ENCODE results near the gene AKAP17A. TPM values are rescaled to one million over a fixed set of nuclear protein-coding genes. Genes with fewer than 3 reads are reported as not detected.

AKAP17A gene
- total and polyA plus RNA-seq, 2 experiments from 2014 or later: 46.3 to 85.2 TPM

GRCh38 chrX:1595711-1596060 is 4.3 kb downstream of the AKAP17A start:
- no peak for DNase-seq (ENCODE audit: low spot score)
- Histone ChIP-seq H3K9me2 (replicated peaks; ENCODE audit: insufficient read depth) (no peaks in the 10 kb centered on the region), H3K4me2 (no peak overlapping the region), H3K9me3 (ENCODE audit: low read depth) (no peaks in the 10 kb centered on the region), H3K27ac (no peak overlapping the region), H4K20me1 (ENCODE audit: insufficient read depth, poor library complexity, severe bottlenecking) (peaks cover 68% of the 10 kb centered on the region), H3K79me2 (peaks cover 58% of the 10 kb centered on the region), H3K4me3 (no peak overlapping the region), H3K27me3 (no peaks in the 10 kb centered on the region), H3K4me1 (ENCODE audit: insufficient read depth) (peaks cover 11% of the 10 kb centered on the region), H3K36me3 (replicated peaks; ENCODE audit: insufficient read depth, low read depth) (no peaks in the 10 kb centered on the region), H2AFZ (no peak overlapping the region)
- WGBS (ENCODE audit: low lambda C conversion rate, missing lambda C conversion rate): 96% methylated on average over 17 of the region's 17 CpGs
- TF ChIP-seq, protein P1, sequence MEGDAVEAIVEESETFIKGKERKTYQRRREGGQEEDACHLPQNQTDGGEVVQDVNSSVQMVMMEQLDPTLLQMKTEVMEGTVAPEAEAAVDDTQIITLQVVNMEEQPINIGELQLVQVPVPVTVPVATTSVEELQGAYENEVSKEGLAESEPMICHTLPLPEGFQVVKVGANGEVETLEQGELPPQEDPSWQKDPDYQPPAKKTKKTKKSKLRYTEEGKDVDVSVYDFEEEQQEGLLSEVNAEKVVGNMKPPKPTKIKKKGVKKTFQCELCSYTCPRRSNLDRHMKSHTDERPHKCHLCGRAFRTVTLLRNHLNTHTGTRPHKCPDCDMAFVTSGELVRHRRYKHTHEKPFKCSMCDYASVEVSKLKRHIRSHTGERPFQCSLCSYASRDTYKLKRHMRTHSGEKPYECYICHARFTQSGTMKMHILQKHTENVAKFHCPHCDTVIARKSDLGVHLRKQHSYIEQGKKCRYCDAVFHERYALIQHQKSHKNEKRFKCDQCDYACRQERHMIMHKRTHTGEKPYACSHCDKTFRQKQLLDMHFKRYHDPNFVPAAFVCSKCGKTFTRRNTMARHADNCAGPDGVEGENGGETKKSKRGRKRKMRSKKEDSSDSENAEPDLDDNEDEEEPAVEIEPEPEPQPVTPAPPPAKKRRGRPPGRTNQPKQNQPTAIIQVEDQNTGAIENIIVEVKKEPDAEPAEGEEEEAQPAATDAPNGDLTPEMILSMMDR (IDR thresholded peaks at IDR 0.05; ENCODE audit: poor library complexity): no peak
- TF ChIP-seq EZH2phosphoT487 (IDR thresholded peaks at IDR 0.05; ENCODE audit: low read depth, severe bottlenecking, unreplicated experiment) (no peak), EZH2 (IDR thresholded peaks at IDR 0.05; ENCODE audit: borderline replicate concordance) (no peak)

DNA sequence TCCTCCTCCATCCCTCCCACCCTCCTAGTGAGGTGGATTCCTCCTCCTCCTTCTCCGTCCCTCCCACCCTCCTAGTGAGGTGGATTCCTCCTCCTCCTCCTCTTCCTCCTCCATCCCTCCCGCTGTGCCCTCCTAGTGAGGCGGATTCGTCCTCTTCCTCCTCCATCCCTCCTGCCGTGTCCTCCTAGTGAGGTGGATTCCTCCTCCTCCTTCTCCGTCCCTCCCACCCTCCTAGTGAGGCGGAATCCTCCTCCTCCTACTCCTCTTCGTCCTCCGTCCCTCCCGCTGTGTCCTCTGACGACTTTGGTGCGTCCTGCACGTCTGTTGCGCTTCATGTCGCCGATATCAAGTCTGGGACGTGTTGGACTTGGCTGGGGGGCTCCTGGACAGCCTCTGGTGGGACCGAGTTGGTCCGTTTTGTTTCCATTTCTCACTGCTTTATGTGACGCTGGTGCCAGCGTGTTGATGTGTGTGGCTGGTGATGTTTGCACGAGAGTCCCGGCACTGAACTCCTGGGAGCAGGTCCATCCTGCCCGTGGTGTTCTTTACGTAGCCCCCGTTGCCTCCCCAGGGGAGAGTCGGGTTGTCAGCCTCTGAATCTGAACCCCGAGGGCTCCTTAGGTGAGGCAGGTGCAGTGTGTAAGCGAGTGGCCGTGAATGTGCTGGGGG is 5.4 kb downstream of the AKAP17A start:
- TF ChIP-seq EZH2 (IDR thresholded peaks at IDR 0.05; ENCODE audit: borderline replicate concordance) (no peak), EZH2phosphoT487 (IDR thresholded peaks at IDR 0.05; ENCODE audit: low read depth, severe bottlenecking, unreplicated experiment) (no peak)
- TF ChIP-seq, protein P1 (IDR thresholded peaks at IDR 0.05; ENCODE audit: poor library complexity): no peak
- Histone ChIP-seq H3K4me3 (no peak overlapping the region), H3K9me3 (ENCODE audit: low read depth) (no peaks in the 10 kb centered on the region), H3K27ac (no peak overlapping the region), H3K4me1 (ENCODE audit: insufficient read depth) (peaks cover 11% of the 10 kb centered on the region), H3K9me2 (replicated peaks; ENCODE audit: insufficient read depth) (no peaks in the 10 kb centered on the region), H2AFZ (no peak overlapping the region), H3K4me2 (no peak overlapping the region), H3K79me2 (peaks cover 56% of the 10 kb centered on the region), H3K27me3 (no peaks in the 10 kb centered on the region), H3K36me3 (replicated peaks; ENCODE audit: insufficient read depth, low read depth) (no peaks in the 10 kb centered on the region), H4K20me1 (ENCODE audit: insufficient read depth, poor library complexity, severe bottlenecking) (peaks cover 67% of the 10 kb centered on the region)
- WGBS (ENCODE audit: low lambda C conversion rate, missing lambda C conversion rate): 98% methylated on average over 26 of the region's 30 CpGs
- no peak for DNase-seq (ENCODE audit: low spot score)

DNA sequence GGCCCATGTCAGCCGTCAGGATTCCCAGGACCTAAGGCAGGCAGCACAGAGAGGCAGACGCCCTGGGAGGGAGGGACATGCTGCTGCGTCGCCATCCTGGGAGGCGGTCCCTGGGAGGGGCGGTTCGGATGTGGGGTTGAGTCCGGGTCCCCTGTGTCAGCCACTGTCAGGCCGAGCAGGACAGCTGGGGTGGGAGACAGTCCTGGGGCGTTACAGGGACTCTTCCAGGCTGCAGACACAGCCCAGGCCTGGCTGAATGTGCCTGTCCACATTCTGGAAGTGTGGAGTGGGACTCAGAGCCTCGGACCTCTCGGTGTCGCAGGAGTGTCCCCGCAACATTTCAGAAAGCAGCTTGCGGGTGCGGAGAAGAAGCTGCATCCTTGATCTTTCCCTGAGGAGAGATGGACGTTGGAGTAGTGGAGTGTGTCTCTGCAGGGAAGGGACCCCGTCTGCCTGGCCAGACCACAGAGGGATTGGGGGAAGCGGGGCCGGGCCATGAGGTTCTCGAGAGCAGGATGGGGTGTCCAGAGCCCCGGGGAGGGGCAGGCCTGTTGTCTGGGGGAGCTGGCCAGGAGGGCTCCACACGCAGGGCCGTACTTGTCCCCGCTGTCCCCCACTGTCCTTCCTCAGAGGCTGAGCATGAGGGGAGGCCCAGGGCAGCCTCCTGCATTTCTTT is 6.1 kb downstream of the AKAP17A start:
- Histone ChIP-seq H3K36me3 (replicated peaks; ENCODE audit: insufficient read depth, low read depth) (peaks cover 3% of the 10 kb centered on the region), H3K27ac (no peak overlapping the region), H3K79me2 (peaks cover 49% of the 10 kb centered on the region), H3K27me3 (no peaks in the 10 kb centered on the region), H4K20me1 (ENCODE audit: insufficient read depth, poor library complexity, severe bottlenecking) (peaks cover 60% of the 10 kb centered on the region), H2AFZ (no peak overlapping the region), H3K4me3 (no peak overlapping the region), H3K4me1 (ENCODE audit: insufficient read depth) (peaks cover 11% of the 10 kb centered on the region), H3K4me2 (no peak overlapping the region), H3K9me2 (replicated peaks; ENCODE audit: insufficient read depth) (no peaks in the 10 kb centered on the region), H3K9me3 (ENCODE audit: low read depth) (peaks cover 3% of the 10 kb centered on the region)
- TF ChIP-seq EZH2phosphoT487 (IDR thresholded peaks at IDR 0.05; ENCODE audit: low read depth, severe bottlenecking, unreplicated experiment) (no peak), EZH2 (IDR thresholded peaks at IDR 0.05; ENCODE audit: borderline replicate concordance) (no peak)
- TF ChIP-seq, protein P1 (IDR thresholded peaks at IDR 0.05; ENCODE audit: poor library complexity): no peak
- DNase-seq (ENCODE audit: low spot score): no peak
- 98% methylated on average over 24 of the region's 25 CpGs for WGBS (ENCODE audit: low lambda C conversion rate, missing lambda C conversion rate)

Measured in hepatocyte (in vitro differentiated cells).